HFFc6 (cell line): ENCODE data around the gene WSB1. TPM values are rescaled to one million over a fixed set of nuclear protein-coding genes. Genes with fewer than 3 reads are reported as not detected.
"Not testable (repeated sequence)": the region's sequence is repeated elsewhere in the genome, so short reads cannot be mapped to it uniquely, and the experiment has no call there.

Source experiments
- DNase-seq: peaks from one replicate; pipeline ENCODE4 v3.0.0-alpha.2; 2018
- H3K27ac Mint-ChIP-seq: 2 replicates; pipeline ENCODE4 v1.8.0; 2020; ENCODE audit warnings: mild to moderate bottlenecking, mixed read lengths
- H3K27me3 Mint-ChIP-seq: 2 replicates; pipeline ENCODE4 v1.8.0; 2021; ENCODE audit warnings: mild to moderate bottlenecking, moderate library complexity, mixed read lengths; ENCODE audit not compliant: insufficient read depth
- H3K36me3 Mint-ChIP-seq: 2 replicates; pipeline ENCODE4 v1.8.0; 2021; ENCODE audit warnings: low read depth, mixed read lengths
- H3K4me1 Mint-ChIP-seq: 2 replicates; pipeline ENCODE4 v1.8.0; 2020; ENCODE audit warnings: low read depth, mixed read lengths
- H3K4me3 Mint-ChIP-seq: 2 replicates; pipeline ENCODE4 v1.8.0; 2020; ENCODE audit warnings: mild to moderate bottlenecking, moderate library complexity, mixed read lengths
- H3K9me3 Mint-ChIP-seq: 2 replicates; pipeline ENCODE4 v1.8.0; 2020; ENCODE audit warnings: mild to moderate bottlenecking, mixed read lengths
- total RNA-seq, 6 experiments: library from RNA; stranded (reverse); fragmentation: NEBNext Ultra II Directional; extraction: Animal tissue kit (Norgen Biotek cat#: 25700); gene quantifications; 2 replicates in 1 of 6; 3 replicates in 5 of 6; pipeline ENCODE4 v1.2.3, GENCODE V29; 2021
- TF ChIP-seq, protein P1 (sequence below): fragments of 200-600 bp; sonication (generic); IDR thresholded peaks from 2 replicates; pipeline ENCODE4 v1.5.0; 2021; ENCODE audit warnings: antibody characterized with exemption, mild to moderate bottlenecking

Gene WSB1
- total RNA-seq, 6 experiments from 2014 or later = 60.5 to 74.4 (median 66.5) TPM

DNA sequence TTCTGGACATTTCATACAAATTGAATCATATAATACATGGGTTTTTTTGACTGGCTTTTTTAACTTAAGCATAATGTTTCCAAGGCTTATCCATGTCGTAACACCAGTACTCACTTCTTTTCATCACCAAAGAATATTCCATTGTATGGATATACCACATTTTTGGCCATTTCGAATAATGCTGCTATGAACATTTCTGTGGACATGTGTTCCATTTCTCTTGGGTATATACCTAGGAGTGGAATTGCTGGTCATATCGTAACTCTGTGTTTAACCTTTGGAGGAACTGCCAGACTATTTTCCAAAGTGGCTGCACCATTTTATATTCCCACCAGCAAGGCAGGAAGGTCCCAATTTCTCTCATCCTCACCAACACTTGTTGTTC is 46.0 kb upstream of the WSB1 start:
- Mint-ChIP-seq H3K4me1 (peaks cover 31% of the 10 kb centered on the region), H3K4me3 (no peak overlapping the region), H3K27me3 (peaks cover 25% of the 10 kb centered on the region), H3K36me3 (no peaks in the 10 kb centered on the region), H3K27ac (no peak overlapping the region), H3K9me3 (no peaks in the 10 kb centered on the region; the same call in 1 of the 2 replicates)
- TF ChIP-seq, protein P1, sequence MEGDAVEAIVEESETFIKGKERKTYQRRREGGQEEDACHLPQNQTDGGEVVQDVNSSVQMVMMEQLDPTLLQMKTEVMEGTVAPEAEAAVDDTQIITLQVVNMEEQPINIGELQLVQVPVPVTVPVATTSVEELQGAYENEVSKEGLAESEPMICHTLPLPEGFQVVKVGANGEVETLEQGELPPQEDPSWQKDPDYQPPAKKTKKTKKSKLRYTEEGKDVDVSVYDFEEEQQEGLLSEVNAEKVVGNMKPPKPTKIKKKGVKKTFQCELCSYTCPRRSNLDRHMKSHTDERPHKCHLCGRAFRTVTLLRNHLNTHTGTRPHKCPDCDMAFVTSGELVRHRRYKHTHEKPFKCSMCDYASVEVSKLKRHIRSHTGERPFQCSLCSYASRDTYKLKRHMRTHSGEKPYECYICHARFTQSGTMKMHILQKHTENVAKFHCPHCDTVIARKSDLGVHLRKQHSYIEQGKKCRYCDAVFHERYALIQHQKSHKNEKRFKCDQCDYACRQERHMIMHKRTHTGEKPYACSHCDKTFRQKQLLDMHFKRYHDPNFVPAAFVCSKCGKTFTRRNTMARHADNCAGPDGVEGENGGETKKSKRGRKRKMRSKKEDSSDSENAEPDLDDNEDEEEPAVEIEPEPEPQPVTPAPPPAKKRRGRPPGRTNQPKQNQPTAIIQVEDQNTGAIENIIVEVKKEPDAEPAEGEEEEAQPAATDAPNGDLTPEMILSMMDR = no peak
- no peak for DNase-seq

DNA sequence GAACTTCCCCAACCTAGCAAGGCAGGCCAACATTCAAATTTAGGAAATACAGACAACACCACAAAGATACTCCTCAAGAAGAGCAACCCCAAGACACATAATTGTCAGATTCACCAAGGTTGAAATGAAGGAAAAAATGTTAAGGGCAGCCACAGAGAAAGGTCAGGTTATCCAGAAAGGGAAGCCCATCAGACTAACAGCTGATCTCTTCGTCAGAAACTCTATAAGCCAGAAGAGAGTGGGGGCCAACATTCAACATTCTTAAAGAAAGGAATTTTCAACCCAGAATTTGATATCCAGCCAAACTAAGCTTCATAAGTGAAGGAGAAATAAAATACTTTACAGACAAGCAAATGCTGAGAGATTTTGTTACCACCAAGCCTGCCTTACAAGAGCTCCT is 43.1 kb upstream of the WSB1 start:
- not testable (repeated sequence) for H3K27ac Mint-ChIP-seq, H3K36me3 Mint-ChIP-seq, H3K9me3 Mint-ChIP-seq, DNase-seq, H3K4me3 Mint-ChIP-seq
- peaks cover 28% of the 10 kb centered on the region for H3K27me3 Mint-ChIP-seq
- peaks cover 12% of the 10 kb centered on the region for H3K4me1 Mint-ChIP-seq

DNA sequence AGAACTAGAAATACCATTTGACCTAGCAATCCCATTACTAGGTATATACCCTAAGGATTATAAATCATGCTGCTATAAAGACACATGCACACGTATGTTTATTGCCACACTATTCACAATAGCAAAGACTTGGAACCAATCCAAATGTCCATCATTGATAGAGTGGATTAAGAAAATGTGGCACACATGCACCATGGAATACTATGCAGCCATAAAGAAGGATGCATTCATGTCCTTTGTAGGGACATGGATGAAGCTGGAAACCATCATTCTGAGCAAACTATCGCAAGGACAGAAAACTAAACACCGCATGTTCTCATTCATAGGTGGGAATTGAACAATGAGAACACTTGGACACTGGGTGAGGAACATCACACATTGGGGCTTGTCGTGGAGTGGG is 39.1 kb upstream of the WSB1 start:
- not testable (repeated sequence) for H3K27ac Mint-ChIP-seq, DNase-seq, H3K9me3 Mint-ChIP-seq, H3K36me3 Mint-ChIP-seq, H3K4me3 Mint-ChIP-seq
- Mint-ChIP-seq H3K4me1 (peaks cover 11% of the 10 kb centered on the region; the same call in 1 of the 2 replicates), H3K27me3 (peaks cover 28% of the 10 kb centered on the region)

DNA sequence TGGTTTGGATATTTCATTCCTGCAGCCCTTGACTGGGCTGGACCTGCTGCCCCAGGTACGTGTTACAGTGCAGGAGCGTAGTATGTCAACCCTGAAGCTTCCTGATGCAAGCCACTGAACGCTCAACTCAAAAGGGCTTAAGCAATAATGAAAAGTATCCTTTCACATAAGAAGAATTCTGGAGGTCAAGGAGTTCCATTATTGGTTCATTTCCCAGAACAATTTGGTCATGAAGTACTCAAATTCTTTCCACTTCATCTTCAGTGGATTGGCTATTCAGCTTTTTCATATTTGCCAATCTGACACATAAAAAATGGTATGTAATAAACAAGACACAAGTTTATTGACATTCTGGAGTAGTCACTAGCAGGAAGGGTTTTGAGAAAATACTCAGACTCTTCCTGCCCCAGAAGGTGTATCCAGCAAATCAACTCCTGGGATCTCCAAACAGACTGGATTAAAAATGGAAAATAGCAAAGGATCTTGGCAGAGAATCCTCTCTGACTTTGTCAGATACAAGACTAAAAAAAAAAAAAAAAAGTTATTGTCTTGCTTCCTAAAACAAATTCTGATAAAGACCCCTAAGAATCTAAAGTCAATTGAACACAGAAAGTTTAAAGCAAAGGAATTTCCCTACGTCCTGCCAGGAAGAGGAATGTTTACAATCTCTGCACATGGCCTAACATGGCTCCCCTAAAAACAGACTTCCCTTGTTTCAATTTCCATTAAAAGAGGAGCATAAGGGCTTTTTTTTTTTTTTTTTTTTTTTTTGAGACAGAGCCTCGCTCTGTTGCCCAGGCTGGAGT is 37.5 kb upstream of the WSB1 start:
- Mint-ChIP-seq H3K27me3 (peaks cover 14% of the 10 kb centered on the region), H3K4me3 (no peak overlapping the region), H3K9me3 (no peaks in the 10 kb centered on the region; the same call in 1 of the 2 replicates), H3K4me1 (peaks cover 11% of the 10 kb centered on the region; the same call in 1 of the 2 replicates), H3K27ac (peak overlapping the region; percentile 60), H3K36me3 (no peaks in the 10 kb centered on the region)
- TF ChIP-seq, protein P1 = no peak
- peak; percentile 75 for DNase-seq

DNA sequence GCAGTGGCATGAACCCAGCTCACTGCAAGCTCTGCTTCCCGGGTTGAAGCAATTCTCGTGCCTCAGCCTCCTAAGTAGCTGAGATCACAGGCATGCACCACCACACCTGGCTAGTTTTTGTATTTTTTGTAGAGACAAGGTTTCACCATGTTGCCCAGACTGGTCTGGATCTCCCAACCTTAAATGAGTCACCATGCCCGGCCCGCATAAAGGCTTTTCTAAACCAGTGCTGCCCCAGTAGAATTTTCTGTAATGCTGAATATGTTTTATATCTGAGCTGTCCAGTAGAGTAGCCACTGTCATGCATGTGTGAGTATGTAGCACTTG is 36.9 kb upstream of the WSB1 start:
- no peak for DNase-seq
- Mint-ChIP-seq H3K27ac (peak overlapping the region; percentile 60; the same call in 1 of the 2 replicates), H3K27me3 (peaks cover 13% of the 10 kb centered on the region), H3K4me3 (no peak overlapping the region), H3K36me3 (no peaks in the 10 kb centered on the region), H3K9me3 (no peaks in the 10 kb centered on the region; the same call in 1 of the 2 replicates), H3K4me1 (peaks cover 11% of the 10 kb centered on the region; the same call in 1 of the 2 replicates)
- TF ChIP-seq, protein P1 = no peak

DNA sequence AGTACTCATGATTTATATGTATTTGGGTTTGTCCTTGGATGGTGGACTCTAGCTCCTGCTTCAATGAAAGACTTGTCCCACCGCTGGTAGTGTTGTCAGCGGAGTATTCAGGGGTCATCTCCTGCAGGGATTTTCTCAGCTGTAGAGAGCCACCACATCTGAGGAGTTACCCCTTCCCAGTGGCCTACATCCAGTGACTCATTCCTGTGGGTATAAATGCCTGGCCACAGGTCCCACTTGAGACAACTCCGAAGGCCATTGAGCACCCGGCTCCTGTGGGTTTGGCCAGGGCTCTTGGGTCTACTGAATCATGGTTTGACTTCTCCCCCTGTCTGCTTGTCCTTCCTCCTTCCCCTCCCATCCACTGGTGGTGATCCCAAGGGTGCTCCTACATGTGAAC is 34.6 kb upstream of the WSB1 start:
- Mint-ChIP-seq H3K4me3 (no peak overlapping the region), H3K27ac (no peak overlapping the region), H3K27me3 (peaks cover 8% of the 10 kb centered on the region), H3K36me3 (no peaks in the 10 kb centered on the region), H3K9me3 (no peaks in the 10 kb centered on the region), H3K4me1 (peaks cover 11% of the 10 kb centered on the region; the same call in 1 of the 2 replicates)
- no peak for DNase-seq
- TF ChIP-seq, protein P1 = no peak
